MM.1S (cell line): ENCODE results near the gene GAS5.

Experiments
- DNase-seq: peaks from one replicate; pipeline ENCODE4 v3.0.0-alpha.2; 2015
- H2AFZ ChIP-seq: fragments of 300-600 bp; sonication (generic); 2 replicates; pipeline ENCODE4 v1.6.0; 2016; ENCODE audit warnings: antibody characterized with exemption, low read length
- H3F3A ChIP-seq: fragments of 300-600 bp; sonication (generic); 2 replicates; pipeline ENCODE4 v1.6.1; 2016; ENCODE audit warnings: mild to moderate bottlenecking, antibody characterized with exemption, low read length, moderate library complexity, mixed read lengths; ENCODE audit not compliant: insufficient read depth
- H3K27ac ChIP-seq: fragments of 300-600 bp; sonication (generic); 2 replicates; pipeline ENCODE4 v1.5.1; 2016; ENCODE audit warnings: mild to moderate bottlenecking, low read length
- H3K27me3 ChIP-seq: fragments of 300-600 bp; sonication (generic); replicated peaks from 2 replicates; pipeline ENCODE4 v1.6.0; 2016; ENCODE audit warnings: low read length; ENCODE audit not compliant: insufficient read depth
- H3K36me3 ChIP-seq: fragments of 300-600 bp; sonication (generic); replicated peaks from 2 replicates; pipeline ENCODE4 v1.6.1; 2016; ENCODE audit warnings: mild to moderate bottlenecking, low read length, mixed read lengths; ENCODE audit not compliant: insufficient read depth
- H3K4me1 ChIP-seq: fragments of 300-600 bp; sonication (generic); 2 replicates; pipeline ENCODE4 v1.6.1; 2016; ENCODE audit warnings: low read length, mixed read lengths
- H3K4me2 ChIP-seq: fragments of 300-600 bp; sonication (generic); 2 replicates; pipeline ENCODE4 v1.6.0; 2016; ENCODE audit warnings: low read depth, low read length
- H3K4me3 ChIP-seq: fragments of 300-600 bp; sonication (generic); 2 replicates; pipeline ENCODE4 v1.5.1; 2016; ENCODE audit warnings: low read length, mixed read lengths
- H3K79me2 ChIP-seq: fragments of 300-600 bp; sonication (generic); 2 replicates; pipeline ENCODE4 v1.6.1; 2016; ENCODE audit warnings: mixed run types, low read length, mixed read lengths
- H3K9ac ChIP-seq: fragments of 300-600 bp; sonication (generic); 2 replicates; pipeline ENCODE4 v1.6.1; 2016; ENCODE audit warnings: low read length, mixed read lengths
- H3K9me2 ChIP-seq: fragments of 300-600 bp; sonication (generic); replicated peaks from 2 replicates; pipeline ENCODE4 v1.6.1; 2016; ENCODE audit warnings: mild to moderate bottlenecking, low read length, mixed read lengths; ENCODE audit not compliant: insufficient read depth
- H3K9me3 ChIP-seq: fragments of 300-600 bp; sonication (generic); replicated peaks from 2 replicates; pipeline ENCODE4 v1.6.1; 2016; ENCODE audit warnings: mild to moderate bottlenecking, low read length, mixed read lengths; ENCODE audit not compliant: insufficient read depth
- H4K20me1 ChIP-seq: fragments of 300-600 bp; sonication (generic); 2 replicates; pipeline ENCODE4 v1.6.1; 2016; ENCODE audit warnings: mild to moderate bottlenecking, low read length, moderate library complexity, mixed read lengths; ENCODE audit not compliant: insufficient read depth
- EZH2 ChIP-seq: fragments of 300-600 bp; sonication (generic); optimal IDR thresholded peaks from 2 replicates; pipeline ENCODE3; 2017; ENCODE audit warnings: low read depth, mild to moderate bottlenecking, antibody characterized with exemption, low read length, mixed read lengths
- EZH2phosphoT487 ChIP-seq: fragments of 300-600 bp; sonication (generic); IDR thresholded peaks from 2 replicates; pipeline ENCODE4 v1.6.1; 2018; ENCODE audit warnings: antibody characterized with exemption, low read length
- TF ChIP-seq, protein P1 (sequence below): fragments of 300-600 bp; sonication (generic); IDR thresholded peaks from 2 replicates; pipeline ENCODE4 v1.5.1; 2016; ENCODE audit warnings: antibody characterized with exemption, low read length, mixed read lengths

GAS5 gene

DNA sequence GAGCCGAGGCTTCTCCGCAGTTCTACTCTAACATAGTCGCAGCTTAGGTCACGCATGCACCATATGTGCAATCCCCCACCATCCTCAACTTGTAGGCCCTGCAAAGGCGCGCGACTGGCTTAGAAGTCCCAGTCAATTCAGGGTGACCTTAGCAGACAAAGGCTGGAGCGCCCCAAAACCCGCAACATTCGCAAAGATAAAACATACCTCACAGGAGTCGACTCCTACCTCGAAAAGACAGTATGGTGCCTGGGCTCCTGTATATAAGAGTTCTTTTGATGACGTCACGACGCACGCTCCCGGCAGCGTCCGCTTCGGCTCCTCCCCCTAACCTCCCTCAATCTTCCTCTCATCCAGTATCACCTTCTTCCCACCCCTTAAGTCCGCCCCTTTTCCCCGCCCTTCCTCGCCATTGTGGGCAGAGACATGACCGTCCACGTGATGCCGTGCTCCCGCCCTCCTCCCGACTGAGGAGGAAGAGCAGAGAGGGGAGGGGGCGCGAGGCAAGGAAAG, at the start of gene GAS5:
Gene GAS5 (minus strand): TSS at position 237 of the 513 bp plus-strand sequence.
- Histone ChIP-seq H3K4me1 (peaks cover 43% of the 10 kb centered on the region), H3K9me2 (no peaks in the 10 kb centered on the region), H3K9me3 (no peaks in the 10 kb centered on the region), H3K79me2 (peaks cover 38% of the 10 kb centered on the region), H3K4me2 (peak within 1 kb of the TSS; percentile 77), H3K4me3 (peak within 1 kb of the TSS; percentile 90), H3K27ac (peak within 1 kb of the TSS; percentile 86), H3K36me3 (peaks cover 31% of the 10 kb centered on the region), H3K27me3 (no peaks in the 10 kb centered on the region), H4K20me1 (peaks cover 41% of the 10 kb centered on the region), H3F3A (peaks cover 59% of the 10 kb centered on the region), H2AFZ (peak within 1 kb of the TSS; percentile 97), H3K9ac (peak within 1 kb of the TSS; percentile 83)
- TF ChIP-seq EZH2phosphoT487 = no peak
- no peak for TF ChIP-seq EZH2
- TF ChIP-seq, protein P1, sequence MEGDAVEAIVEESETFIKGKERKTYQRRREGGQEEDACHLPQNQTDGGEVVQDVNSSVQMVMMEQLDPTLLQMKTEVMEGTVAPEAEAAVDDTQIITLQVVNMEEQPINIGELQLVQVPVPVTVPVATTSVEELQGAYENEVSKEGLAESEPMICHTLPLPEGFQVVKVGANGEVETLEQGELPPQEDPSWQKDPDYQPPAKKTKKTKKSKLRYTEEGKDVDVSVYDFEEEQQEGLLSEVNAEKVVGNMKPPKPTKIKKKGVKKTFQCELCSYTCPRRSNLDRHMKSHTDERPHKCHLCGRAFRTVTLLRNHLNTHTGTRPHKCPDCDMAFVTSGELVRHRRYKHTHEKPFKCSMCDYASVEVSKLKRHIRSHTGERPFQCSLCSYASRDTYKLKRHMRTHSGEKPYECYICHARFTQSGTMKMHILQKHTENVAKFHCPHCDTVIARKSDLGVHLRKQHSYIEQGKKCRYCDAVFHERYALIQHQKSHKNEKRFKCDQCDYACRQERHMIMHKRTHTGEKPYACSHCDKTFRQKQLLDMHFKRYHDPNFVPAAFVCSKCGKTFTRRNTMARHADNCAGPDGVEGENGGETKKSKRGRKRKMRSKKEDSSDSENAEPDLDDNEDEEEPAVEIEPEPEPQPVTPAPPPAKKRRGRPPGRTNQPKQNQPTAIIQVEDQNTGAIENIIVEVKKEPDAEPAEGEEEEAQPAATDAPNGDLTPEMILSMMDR = no peak
- DNase-seq = peak; percentile 100

DNA sequence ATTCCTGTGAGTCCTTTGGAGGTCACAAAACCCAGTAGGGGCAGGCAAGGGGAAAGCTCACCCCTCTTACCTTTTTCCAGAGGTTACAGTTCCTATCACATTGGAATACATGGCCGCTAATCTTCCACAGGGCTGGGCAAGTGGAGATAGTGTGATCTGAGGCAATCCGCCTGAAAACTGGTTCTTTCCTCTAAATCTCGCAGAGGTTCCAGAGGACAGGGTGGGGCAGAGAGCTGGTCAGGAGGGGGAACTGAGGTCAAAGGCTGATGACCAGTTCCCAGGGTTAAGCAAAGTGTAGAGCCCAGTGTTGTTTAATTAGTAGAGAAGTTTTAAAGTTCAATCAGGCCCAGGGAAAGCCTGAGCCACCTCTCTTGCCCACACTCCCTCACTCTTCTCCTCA, 49.4 kb upstream of the GAS5 start, which contains the start of gene SERPINC1:
Gene SERPINC1 (minus strand): TSS at position 179 of the 400 bp plus-strand sequence. CDS start 68 bp downstream, at position 111.
- H3K4me2 ChIP-seq = no peak within 1 kb of the TSS
- H4K20me1 ChIP-seq = no peaks in the 10 kb centered on the region
- no peak within 1 kb of the TSS for H3K27ac ChIP-seq
- H3K4me1 ChIP-seq = no peaks in the 10 kb centered on the region
- DNase-seq = no peak
- no peaks in the 10 kb centered on the region for H3K36me3 ChIP-seq
- no peaks in the 10 kb centered on the region for H3K27me3 ChIP-seq
- H3K4me3 ChIP-seq = no peak within 1 kb of the TSS
- H2AFZ ChIP-seq = no peak within 1 kb of the TSS
- no peaks in the 10 kb centered on the region for H3K9me3 ChIP-seq
- H3K79me2 ChIP-seq = no peaks in the 10 kb centered on the region
- no peaks in the 10 kb centered on the region for H3K9me2 ChIP-seq
- no peaks in the 10 kb centered on the region for H3F3A ChIP-seq
- no peak for TF ChIP-seq EZH2
- no peak within 1 kb of the TSS for H3K9ac ChIP-seq

DNA sequence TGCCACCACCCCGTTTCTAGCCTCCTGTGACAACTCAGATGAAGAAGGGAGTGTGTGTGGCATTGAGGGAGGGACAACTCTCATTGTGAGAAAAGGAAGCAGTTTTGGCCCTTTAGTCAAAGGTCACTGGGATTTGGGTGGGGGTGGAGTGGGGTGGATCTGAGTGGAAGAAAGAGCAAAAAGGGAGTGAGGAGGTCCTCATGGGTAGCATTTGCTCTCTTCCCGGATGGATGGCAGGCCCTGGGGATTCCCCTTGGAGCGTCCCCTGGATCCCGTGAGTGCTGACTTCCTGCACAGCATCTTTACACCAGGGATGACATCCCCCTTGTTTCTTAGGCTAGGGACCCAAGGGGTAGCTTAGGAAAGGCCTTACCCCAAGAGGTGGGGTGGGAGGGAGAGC, 48.9 kb upstream of the GAS5 start:
- Histone ChIP-seq H3K4me3 (no peak overlapping the region), H3K27me3 (no peaks in the 10 kb centered on the region), H3K9ac (no peak overlapping the region), H3K79me2 (no peaks in the 10 kb centered on the region), H3F3A (no peaks in the 10 kb centered on the region), H3K4me2 (no peak overlapping the region), H4K20me1 (no peaks in the 10 kb centered on the region), H3K4me1 (no peaks in the 10 kb centered on the region), H3K36me3 (no peaks in the 10 kb centered on the region), H3K27ac (no peak overlapping the region), H3K9me2 (no peaks in the 10 kb centered on the region), H3K9me3 (no peaks in the 10 kb centered on the region), H2AFZ (no peak overlapping the region)
- no peak for DNase-seq
- TF ChIP-seq EZH2phosphoT487 (no peak), EZH2 (no peak)
- TF ChIP-seq, protein P1 = no peak

DNA sequence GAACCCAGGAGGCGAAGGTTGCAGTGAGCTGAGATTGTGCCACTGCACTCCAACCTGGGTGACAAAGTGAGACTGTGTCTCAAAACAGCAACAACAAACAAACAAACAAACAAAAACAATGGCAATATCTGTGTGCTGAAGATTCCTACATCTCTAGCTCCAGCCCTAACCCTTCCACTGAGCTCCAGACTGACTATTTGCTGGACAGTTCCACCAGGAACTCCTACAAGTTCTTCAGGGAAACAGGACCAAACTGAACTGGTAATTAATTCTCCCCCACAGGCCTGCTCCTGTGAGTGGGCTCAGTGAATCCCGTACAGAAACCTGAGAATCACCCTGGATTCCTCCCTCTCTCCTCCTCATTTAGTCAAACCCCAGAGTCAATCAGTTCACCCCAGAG, 47.8 kb upstream of the GAS5 start:
- Histone ChIP-seq H3K27me3 (no peaks in the 10 kb centered on the region), H3K9ac (no peak overlapping the region), H2AFZ (no peak overlapping the region), H3K4me1 (no peaks in the 10 kb centered on the region), H3K4me3 (no peak overlapping the region), H3K36me3 (no peaks in the 10 kb centered on the region), H3K9me2 (no peaks in the 10 kb centered on the region), H3K4me2 (no peak overlapping the region), H3K9me3 (no peaks in the 10 kb centered on the region), H3K79me2 (no peaks in the 10 kb centered on the region), H3F3A (no peaks in the 10 kb centered on the region), H4K20me1 (no peaks in the 10 kb centered on the region), H3K27ac (no peak overlapping the region)
- DNase-seq = no peak
- TF ChIP-seq EZH2 (no peak), EZH2phosphoT487 (no peak)
- TF ChIP-seq, protein P1 = no peak
